ENCODE results near the gene JAKMIP2. TPM values are rescaled to one million over a fixed set of nuclear protein-coding genes. Genes with fewer than 3 reads are reported as not detected.

JAKMIP2 gene
- total RNA-seq, 2 donors from 2014 or later, result 2.4 to 4.1 TPM

DNA sequence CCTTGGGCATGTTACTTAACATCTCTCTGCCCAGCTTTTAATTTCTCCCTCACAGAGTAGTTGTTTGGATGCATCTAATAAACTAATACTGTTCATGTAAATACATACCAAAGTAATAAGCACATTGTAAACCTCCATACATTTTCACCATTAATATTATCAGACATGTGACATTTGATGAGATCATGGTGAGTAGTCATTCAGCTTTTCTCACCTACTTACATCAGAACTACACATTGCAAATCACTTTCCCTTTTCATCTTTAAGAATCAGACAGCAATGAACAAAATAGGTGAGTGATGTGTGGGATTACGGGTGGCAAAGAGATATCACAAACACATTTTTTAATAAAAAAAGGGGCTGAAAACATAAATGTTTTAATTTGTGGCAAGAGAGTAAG is 89.3 kb downstream of the JAKMIP2 start:
- no peaks in the 10 kb centered on the region for H3K27me3 Mint-ChIP-seq
- H3K4me1 Mint-ChIP-seq, result peaks cover 4% of the 10 kb centered on the region
- H3K36me3 Mint-ChIP-seq (ENCODE audit: low read depth), result no peaks in the 10 kb centered on the region
- no peak overlapping the region for H3K27ac Mint-ChIP-seq
- no peak for DNase-seq
- H3K9me3 ChIP-seq (ENCODE audit: control insufficient read depth, low read length, poor library complexity, severe bottlenecking), result no peaks in the 10 kb centered on the region
- no peak for ATAC-seq
- no peak overlapping the region for H3K4me3 Mint-ChIP-seq

DNA sequence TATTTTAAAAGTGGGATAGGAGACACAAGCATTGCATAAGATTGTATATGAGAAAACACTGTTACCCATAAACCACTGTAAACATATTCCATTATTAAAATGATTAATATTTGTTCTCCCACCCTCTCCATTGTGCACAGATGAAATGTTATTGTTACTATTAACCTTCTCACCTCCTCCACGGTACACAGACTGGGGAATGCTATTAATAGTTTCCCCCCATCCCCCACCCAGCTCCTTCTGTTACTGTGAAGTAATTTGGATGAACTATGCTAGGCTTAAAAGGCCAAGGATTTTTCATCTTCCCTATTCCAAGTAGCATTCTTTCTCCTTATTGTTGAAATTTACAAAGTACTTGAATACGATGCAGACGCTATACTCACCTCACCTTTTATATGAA is 91.4 kb downstream of the JAKMIP2 start:
- Mint-ChIP-seq H3K4me1 (peaks cover 4% of the 10 kb centered on the region), H3K36me3 (ENCODE audit: low read depth) (no peaks in the 10 kb centered on the region), H3K27me3 (no peaks in the 10 kb centered on the region), H3K4me3 (no peak overlapping the region), H3K27ac (no peak overlapping the region)
- ATAC-seq, result no peak
- no peak for DNase-seq
- H3K9me3 ChIP-seq (ENCODE audit: control insufficient read depth, low read length, poor library complexity, severe bottlenecking), result no peaks in the 10 kb centered on the region

DNA sequence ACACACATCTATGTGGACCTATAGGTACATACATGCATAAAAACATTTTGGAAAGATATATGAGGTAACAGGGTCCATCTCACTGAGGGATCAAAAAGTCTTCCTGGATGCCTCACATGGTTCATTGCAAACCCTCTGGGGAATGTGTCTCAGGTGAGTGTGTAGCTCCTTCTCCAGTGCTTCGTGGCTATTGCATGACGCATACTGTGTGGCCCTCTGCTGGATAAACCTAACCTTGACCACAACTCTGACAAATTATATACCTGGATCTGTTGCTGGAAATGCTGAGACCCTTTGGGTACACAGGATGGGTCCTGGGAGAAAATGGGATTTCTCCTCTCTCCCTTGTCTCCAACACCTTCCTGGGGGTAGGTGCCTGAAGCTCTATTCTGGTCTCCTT is 91.9 kb downstream of the JAKMIP2 start:
- no peak for ATAC-seq
- no peak for DNase-seq
- no peaks in the 10 kb centered on the region for H3K36me3 Mint-ChIP-seq (ENCODE audit: low read depth)
- peaks cover 6% of the 10 kb centered on the region for H3K4me1 Mint-ChIP-seq
- H3K9me3 ChIP-seq (ENCODE audit: control insufficient read depth, low read length, poor library complexity, severe bottlenecking), result no peaks in the 10 kb centered on the region
- H3K4me3 Mint-ChIP-seq, result no peak overlapping the region
- no peak overlapping the region for H3K27ac Mint-ChIP-seq
- no peaks in the 10 kb centered on the region for H3K27me3 Mint-ChIP-seq

DNA sequence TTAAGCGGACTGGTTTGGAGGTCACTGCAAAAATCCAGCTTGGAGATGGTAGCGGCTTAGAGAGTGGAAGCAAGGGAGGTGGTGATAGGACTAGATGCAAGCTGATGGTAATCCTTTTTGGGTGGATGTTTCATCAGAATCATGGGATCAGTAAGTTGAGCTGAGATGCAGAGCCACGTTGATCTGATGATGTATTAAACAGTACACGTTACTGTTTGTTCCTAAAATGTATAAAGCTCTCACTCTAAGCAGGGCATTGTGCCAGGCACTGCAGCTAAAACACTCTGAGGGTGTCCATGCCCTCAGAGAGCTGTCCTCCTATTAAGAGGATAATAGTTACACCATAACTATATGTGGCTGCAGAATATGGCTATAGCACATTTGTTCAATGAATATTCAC is 93.1 kb downstream of the JAKMIP2 start:
- Mint-ChIP-seq H3K27me3 (no peaks in the 10 kb centered on the region), H3K4me1 (peaks cover 6% of the 10 kb centered on the region), H3K36me3 (ENCODE audit: low read depth) (peaks cover 2% of the 10 kb centered on the region), H3K4me3 (no peak overlapping the region), H3K27ac (no peak overlapping the region)
- ATAC-seq (no peak), DNase-seq (no peak)
- H3K9me3 ChIP-seq (ENCODE audit: control insufficient read depth, low read length, poor library complexity, severe bottlenecking), result no peaks in the 10 kb centered on the region

DNA sequence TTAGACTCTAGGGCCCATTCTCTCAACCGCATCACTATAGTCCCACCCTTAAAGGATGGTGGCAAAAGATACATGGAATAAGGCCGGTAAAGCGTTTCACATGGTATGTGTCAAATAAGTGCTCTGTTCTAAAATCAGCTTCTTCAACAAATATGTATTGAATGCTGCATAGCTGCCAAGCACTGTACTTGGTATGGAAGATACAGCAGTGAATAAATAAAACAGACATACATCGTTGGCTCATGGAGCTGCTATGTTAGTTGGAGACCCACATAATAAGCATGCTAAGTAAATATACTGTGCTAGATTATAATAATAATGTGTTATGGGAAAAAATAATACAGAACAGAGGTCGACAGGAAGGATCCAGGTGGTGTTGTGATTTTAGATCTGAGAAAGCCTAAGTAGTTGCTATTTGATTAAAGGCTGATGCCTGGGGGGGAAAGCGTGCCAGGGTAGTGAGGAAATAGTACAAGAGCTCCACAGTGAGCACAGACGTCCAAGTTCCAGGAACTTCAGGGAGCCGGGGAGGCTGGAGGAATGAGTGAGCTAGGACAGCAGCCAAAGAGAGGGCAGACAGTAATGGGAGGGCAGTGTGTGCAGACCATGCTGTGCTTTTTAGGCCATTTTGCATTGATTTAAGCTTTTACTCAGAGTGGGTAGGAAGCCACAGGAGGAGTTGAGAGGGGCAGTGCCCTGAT is 93.7 kb downstream of the JAKMIP2 start:
- Mint-ChIP-seq H3K27ac (no peak overlapping the region), H3K27me3 (no peaks in the 10 kb centered on the region), H3K36me3 (ENCODE audit: low read depth) (peaks cover 2% of the 10 kb centered on the region), H3K4me1 (peaks cover 6% of the 10 kb centered on the region), H3K4me3 (no peak overlapping the region)
- H3K9me3 ChIP-seq (ENCODE audit: control insufficient read depth, low read length, poor library complexity, severe bottlenecking), result no peaks in the 10 kb centered on the region
- DNase-seq, result no peak
- ATAC-seq, result no peak

DNA sequence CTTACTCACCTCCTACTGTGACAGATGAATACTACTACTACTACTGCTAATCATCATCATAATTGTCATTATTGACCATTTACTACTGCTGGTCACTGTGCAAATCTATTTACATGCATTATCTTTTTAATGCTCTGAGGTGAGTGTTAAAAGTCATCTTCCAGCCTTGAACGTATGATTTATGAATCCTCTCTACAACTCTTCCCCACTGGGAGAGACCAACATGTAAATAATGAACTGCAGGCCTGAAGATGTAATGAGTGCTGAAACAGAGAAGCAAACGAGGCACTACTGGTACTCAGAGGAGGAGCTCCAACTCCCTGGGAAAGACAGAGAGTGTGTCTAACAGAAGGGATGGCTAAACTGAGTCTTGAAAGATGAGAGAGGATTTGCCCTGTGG is 95.4 kb downstream of the JAKMIP2 start:
- no peak overlapping the region for H3K27ac Mint-ChIP-seq
- H3K4me3 Mint-ChIP-seq, result no peak overlapping the region
- peaks cover 2% of the 10 kb centered on the region for H3K36me3 Mint-ChIP-seq (ENCODE audit: low read depth)
- no peak for DNase-seq
- H3K27me3 Mint-ChIP-seq, result no peaks in the 10 kb centered on the region
- no peak for ATAC-seq
- no peaks in the 10 kb centered on the region for H3K9me3 ChIP-seq (ENCODE audit: control insufficient read depth, low read length, poor library complexity, severe bottlenecking)
- peaks cover 6% of the 10 kb centered on the region for H3K4me1 Mint-ChIP-seq

DNA sequence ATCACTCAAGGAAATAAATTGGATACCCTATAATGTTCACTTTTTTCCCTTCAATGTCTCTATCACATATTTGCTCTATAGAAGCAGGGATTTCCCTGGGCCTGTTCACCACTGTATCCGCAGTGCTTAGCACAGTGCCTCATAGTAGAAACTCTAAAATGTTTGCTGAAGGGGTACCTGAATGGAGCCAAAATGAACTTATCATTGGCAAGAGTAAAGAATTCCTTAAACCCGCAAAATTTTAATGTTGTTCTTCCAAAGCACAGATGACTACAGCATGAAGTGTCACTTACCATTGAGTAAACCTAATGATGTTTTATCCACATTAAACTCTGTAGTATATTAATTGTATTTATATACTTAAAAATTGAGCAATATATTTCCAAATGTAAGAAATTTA is 96.1 kb downstream of the JAKMIP2 start:
- ATAC-seq, result no peak

DNA sequence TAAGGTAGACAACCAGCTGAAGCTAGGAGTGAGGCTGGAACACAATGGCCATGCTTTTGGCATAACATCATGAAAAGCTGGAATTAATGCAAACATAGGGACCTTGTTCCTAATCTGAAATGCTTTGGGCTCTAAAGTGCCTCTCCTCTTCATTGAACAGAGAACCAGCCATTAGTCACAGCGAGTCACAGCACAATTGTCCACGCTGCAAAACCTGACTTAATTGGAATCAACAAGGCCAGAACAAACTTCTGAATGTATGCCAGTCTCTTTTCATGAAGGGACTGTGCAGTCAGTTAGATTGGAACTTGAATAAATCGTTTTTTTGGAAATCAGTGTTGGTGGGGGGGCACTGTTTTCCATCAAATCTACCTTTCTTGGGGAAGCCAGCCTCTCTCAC is 96.5 kb downstream of the JAKMIP2 start:
- ATAC-seq (no peak), DNase-seq (no peak)
- H3K9me3 ChIP-seq (ENCODE audit: control insufficient read depth, low read length, poor library complexity, severe bottlenecking), result no peaks in the 10 kb centered on the region
- Mint-ChIP-seq H3K27me3 (no peaks in the 10 kb centered on the region), H3K36me3 (ENCODE audit: low read depth) (peaks cover 2% of the 10 kb centered on the region), H3K4me3 (no peak overlapping the region), H3K27ac (no peak overlapping the region), H3K4me1 (peaks cover 4% of the 10 kb centered on the region)

More for the DNA sequence above, 96.1 kb downstream of the JAKMIP2 start:
- Mint-ChIP-seq H3K4me1 (peaks cover 4% of the 10 kb centered on the region), H3K36me3 (ENCODE audit: low read depth) (peaks cover 2% of the 10 kb centered on the region), H3K27ac (no peak overlapping the region), H3K27me3 (no peaks in the 10 kb centered on the region), H3K4me3 (no peak overlapping the region)
- no peaks in the 10 kb centered on the region for H3K9me3 ChIP-seq (ENCODE audit: control insufficient read depth, low read length, poor library complexity, severe bottlenecking)
- no peak for DNase-seq

DNA sequence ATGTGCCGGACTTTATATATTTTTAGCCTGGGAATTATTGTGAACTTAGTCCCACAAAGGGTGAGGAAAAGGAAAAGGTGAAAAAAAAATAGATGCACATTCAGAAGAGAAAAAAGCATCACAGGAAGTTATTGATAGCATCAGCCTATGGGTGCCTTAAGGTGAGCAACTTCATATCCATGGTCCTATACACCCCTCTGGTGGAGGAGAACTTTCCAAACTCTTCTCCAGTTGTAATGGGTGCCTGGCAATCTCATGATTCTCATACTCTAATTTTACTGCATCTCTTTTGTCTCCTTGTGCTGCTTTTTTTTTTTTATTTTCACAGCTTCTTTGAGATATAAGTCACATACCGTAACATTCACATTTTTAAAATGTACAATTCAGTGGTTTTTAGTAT is 107.4 kb downstream of the JAKMIP2 start:
- no peak for ATAC-seq
- Mint-ChIP-seq H3K4me1 (no peaks in the 10 kb centered on the region), H3K4me3 (no peak overlapping the region)

DNA sequence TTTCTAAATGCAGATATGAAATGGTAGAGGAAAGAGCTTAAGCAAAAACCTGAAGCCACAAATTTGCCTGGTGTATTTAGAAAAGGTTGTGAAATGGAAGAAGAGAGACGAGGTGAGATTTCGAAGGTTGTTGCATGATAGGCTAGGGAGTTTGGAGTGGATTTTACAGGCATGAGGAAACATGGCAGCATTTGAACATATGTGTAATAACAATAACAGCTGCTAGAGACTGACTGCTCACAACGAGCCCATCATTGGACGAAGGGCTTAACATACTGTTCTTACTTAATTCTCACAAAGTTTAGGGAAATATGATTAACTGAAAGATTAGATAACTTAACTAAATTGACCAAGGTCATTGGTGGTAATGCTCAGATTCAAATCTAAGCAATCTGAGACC is 108.1 kb downstream of the JAKMIP2 start:
- Mint-ChIP-seq H3K4me1 (no peaks in the 10 kb centered on the region), H3K27ac (no peak overlapping the region), H3K4me3 (no peak overlapping the region), H3K27me3 (no peaks in the 10 kb centered on the region), H3K36me3 (ENCODE audit: low read depth) (peaks cover 4% of the 10 kb centered on the region)
- no peak for DNase-seq
- no peaks in the 10 kb centered on the region for H3K9me3 ChIP-seq (ENCODE audit: control insufficient read depth, low read length, poor library complexity, severe bottlenecking)
- ATAC-seq, result no peak

More for the DNA sequence above, 107.4 kb downstream of the JAKMIP2 start:
- no peaks in the 10 kb centered on the region for H3K27me3 Mint-ChIP-seq
- H3K36me3 Mint-ChIP-seq (ENCODE audit: low read depth), result peaks cover 4% of the 10 kb centered on the region
- DNase-seq, result no peak
- H3K9me3 ChIP-seq (ENCODE audit: control insufficient read depth, low read length, poor library complexity, severe bottlenecking), result no peaks in the 10 kb centered on the region
- no peak overlapping the region for H3K27ac Mint-ChIP-seq

DNA sequence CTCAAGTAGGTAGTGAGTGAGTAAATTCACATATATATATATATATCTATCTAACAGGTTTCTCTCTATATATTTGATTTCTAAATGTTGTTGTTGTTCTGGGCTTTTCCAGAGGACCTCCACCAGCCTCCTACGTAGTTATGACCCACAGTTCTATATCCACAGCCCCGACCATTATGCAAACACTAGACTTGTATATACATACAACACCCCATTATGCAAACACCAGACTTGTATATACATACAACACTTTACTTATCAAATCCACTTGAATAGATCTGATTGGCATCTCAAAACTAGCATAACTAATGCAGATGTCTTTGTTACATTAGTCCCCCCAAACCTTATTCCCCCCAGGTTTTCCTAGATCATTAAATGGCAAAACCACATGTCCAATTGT is 108.7 kb downstream of the JAKMIP2 start:
- Mint-ChIP-seq H3K4me1 (no peaks in the 10 kb centered on the region), H3K4me3 (no peak overlapping the region), H3K27ac (no peak overlapping the region), H3K27me3 (no peaks in the 10 kb centered on the region), H3K36me3 (ENCODE audit: low read depth) (peaks cover 4% of the 10 kb centered on the region)
- DNase-seq (no peak), ATAC-seq (no peak)
- no peaks in the 10 kb centered on the region for H3K9me3 ChIP-seq (ENCODE audit: control insufficient read depth, low read length, poor library complexity, severe bottlenecking)

DNA sequence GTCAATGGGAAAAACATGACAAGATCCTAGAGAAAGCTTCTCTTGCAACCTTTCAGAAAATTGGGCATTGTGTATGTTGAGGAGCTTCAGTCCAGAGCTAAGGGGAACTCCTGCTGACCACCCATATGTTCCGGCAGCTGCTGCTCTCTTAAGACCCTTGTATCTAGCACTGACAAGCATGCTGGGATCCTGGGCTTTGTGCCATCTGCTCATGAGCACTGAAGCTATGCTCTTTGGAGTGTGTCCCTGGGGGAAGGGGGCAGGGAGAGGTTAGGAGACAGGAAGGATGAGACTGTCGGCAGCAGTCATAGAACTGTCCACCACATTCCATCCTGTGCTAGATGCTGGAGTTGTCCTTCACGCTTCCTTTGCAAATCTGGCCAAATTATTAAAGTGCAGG is 109.3 kb downstream of the JAKMIP2 start:
- Mint-ChIP-seq H3K4me1 (no peaks in the 10 kb centered on the region), H3K27ac (no peak overlapping the region), H3K36me3 (ENCODE audit: low read depth) (peaks cover 4% of the 10 kb centered on the region), H3K27me3 (no peaks in the 10 kb centered on the region), H3K4me3 (no peak overlapping the region)
- ATAC-seq (no peak), DNase-seq (no peak)
- no peaks in the 10 kb centered on the region for H3K9me3 ChIP-seq (ENCODE audit: control insufficient read depth, low read length, poor library complexity, severe bottlenecking)

DNA sequence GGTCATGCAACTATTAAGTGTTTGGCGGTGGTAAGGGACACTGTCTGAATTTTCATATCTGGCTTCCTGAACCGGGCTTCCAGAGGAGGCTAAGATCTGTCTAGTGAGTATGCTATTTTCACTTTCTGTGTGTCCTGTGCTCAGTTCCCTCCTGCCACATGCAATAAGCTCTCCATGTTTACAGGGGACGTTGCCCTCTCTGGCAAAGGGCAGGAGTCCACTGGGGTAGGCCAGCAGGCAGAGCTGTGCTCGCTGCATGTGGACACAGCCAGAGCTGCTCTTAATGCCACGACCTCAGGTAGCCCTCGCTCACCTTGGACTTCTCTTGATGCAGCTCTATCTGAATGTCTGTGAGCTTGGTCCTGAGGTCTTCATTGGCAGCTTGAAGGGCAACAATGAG is 111.2 kb downstream of the JAKMIP2 start:
- no peak overlapping the region for H3K4me3 Mint-ChIP-seq
- peaks cover 4% of the 10 kb centered on the region for H3K36me3 Mint-ChIP-seq (ENCODE audit: low read depth)
- H3K9me3 ChIP-seq (ENCODE audit: control insufficient read depth, low read length, poor library complexity, severe bottlenecking), result no peaks in the 10 kb centered on the region
- H3K27ac Mint-ChIP-seq, result no peak overlapping the region
- DNase-seq (no peak), ATAC-seq (no peak)
- no peaks in the 10 kb centered on the region for H3K27me3 Mint-ChIP-seq
- H3K4me1 Mint-ChIP-seq, result no peaks in the 10 kb centered on the region

DNA sequence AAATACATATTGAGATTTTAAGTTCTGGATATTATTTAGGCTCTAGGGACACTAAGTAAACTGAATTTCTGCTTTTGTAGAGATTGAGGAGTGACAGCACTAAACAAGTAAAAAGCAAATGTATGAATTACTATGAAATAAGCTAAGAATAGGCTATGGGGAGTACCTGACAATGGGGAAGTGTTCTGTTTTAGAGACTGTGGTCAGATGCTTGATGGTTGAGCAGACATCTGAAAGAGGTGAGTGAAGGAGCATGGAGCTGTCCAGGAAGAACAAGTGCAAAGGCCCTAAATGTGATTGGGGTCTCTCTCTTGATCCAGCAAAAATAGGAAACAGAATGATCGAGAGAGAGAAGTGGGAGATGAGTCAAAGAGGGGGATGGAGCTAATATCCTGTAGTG is 111.7 kb downstream of the JAKMIP2 start:
- Mint-ChIP-seq H3K27me3 (no peaks in the 10 kb centered on the region), H3K4me1 (no peaks in the 10 kb centered on the region), H3K4me3 (no peak overlapping the region), H3K36me3 (ENCODE audit: low read depth) (peaks cover 4% of the 10 kb centered on the region), H3K27ac (no peak overlapping the region)
- DNase-seq (no peak), ATAC-seq (no peak)
- H3K9me3 ChIP-seq (ENCODE audit: control insufficient read depth, low read length, poor library complexity, severe bottlenecking), result no peaks in the 10 kb centered on the region
